Measurements from ENCODE around the gene AIFM3.

GRCh38 chr22:20955548-20955947 is 11.5 kb upstream of the AIFM3 start:
- TF ChIP-seq, protein P1, sequence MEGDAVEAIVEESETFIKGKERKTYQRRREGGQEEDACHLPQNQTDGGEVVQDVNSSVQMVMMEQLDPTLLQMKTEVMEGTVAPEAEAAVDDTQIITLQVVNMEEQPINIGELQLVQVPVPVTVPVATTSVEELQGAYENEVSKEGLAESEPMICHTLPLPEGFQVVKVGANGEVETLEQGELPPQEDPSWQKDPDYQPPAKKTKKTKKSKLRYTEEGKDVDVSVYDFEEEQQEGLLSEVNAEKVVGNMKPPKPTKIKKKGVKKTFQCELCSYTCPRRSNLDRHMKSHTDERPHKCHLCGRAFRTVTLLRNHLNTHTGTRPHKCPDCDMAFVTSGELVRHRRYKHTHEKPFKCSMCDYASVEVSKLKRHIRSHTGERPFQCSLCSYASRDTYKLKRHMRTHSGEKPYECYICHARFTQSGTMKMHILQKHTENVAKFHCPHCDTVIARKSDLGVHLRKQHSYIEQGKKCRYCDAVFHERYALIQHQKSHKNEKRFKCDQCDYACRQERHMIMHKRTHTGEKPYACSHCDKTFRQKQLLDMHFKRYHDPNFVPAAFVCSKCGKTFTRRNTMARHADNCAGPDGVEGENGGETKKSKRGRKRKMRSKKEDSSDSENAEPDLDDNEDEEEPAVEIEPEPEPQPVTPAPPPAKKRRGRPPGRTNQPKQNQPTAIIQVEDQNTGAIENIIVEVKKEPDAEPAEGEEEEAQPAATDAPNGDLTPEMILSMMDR (IDR thresholded peaks at IDR 0.05), result no peak
- no peak for TF ChIP-seq POLR2A (IDR thresholded peaks at IDR 0.05)
